ENCODE measurements around the gene MYO15A.

The MYO15A gene

GRCh38 chr17:18139949-18140348, 31.4 kb downstream of the MYO15A start:
- Histone ChIP-seq H3K4me1 (ENCODE audit: insufficient read depth, low read length) (no peaks in the 10 kb centered on the region; the same call in 1 of the 2 replicates), H3K36me3 (ENCODE audit: insufficient read depth, low read depth, low read length) (no peaks in the 10 kb centered on the region), H3K4me3 (ENCODE audit: low read length) (no peak overlapping the region), H3K9me3 (ENCODE audit: insufficient read depth, low read depth, low read length) (no peaks in the 10 kb centered on the region), H3K27me3 (ENCODE audit: insufficient read depth, low read length) (no peaks in the 10 kb centered on the region), H3K27ac (ENCODE audit: low read length) (no peak overlapping the region), H3K9ac (ENCODE audit: low read depth, low read length) (no peak overlapping the region)

GRCh38 chr17:18140648-18141047, 32.1 kb downstream of the MYO15A start:
- Histone ChIP-seq H3K9me3 (ENCODE audit: insufficient read depth, low read depth, low read length) (no peaks in the 10 kb centered on the region), H3K4me3 (ENCODE audit: low read length) (no peak overlapping the region), H3K36me3 (ENCODE audit: insufficient read depth, low read depth, low read length) (no peaks in the 10 kb centered on the region), H3K27me3 (ENCODE audit: insufficient read depth, low read length) (no peaks in the 10 kb centered on the region), H3K4me1 (ENCODE audit: insufficient read depth, low read length) (no peaks in the 10 kb centered on the region; the same call in 1 of the 2 replicates), H3K27ac (ENCODE audit: low read length) (no peak overlapping the region), H3K9ac (ENCODE audit: low read depth, low read length) (no peak overlapping the region)

- Histone ChIP-seq H3K27me3 (ENCODE audit: insufficient read depth, low read length) (no peaks in the 10 kb centered on the region), H3K9me3 (ENCODE audit: insufficient read depth, low read depth, low read length) (no peaks in the 10 kb centered on the region), H3K36me3 (ENCODE audit: insufficient read depth, low read depth, low read length) (no peaks in the 10 kb centered on the region), H3K4me1 (ENCODE audit: insufficient read depth, low read length) (no peaks in the 10 kb centered on the region; the same call in 1 of the 2 replicates), H3K9ac (ENCODE audit: low read depth, low read length) (no peak overlapping the region), H3K27ac (ENCODE audit: low read length) (no peak overlapping the region), H3K4me3 (ENCODE audit: low read length) (no peak overlapping the region)
Observed at GRCh38 chr17:18141210-18141803, 32.8 kb downstream of the MYO15A start.

- Histone ChIP-seq H3K4me1 (ENCODE audit: insufficient read depth, low read length) (no peaks in the 10 kb centered on the region; the same call in 1 of the 2 replicates), H3K9ac (ENCODE audit: low read depth, low read length) (no peak overlapping the region), H3K4me3 (ENCODE audit: low read length) (no peak overlapping the region), H3K9me3 (ENCODE audit: insufficient read depth, low read depth, low read length) (no peaks in the 10 kb centered on the region), H3K27me3 (ENCODE audit: insufficient read depth, low read length) (no peaks in the 10 kb centered on the region), H3K27ac (ENCODE audit: low read length) (no peak overlapping the region), H3K36me3 (ENCODE audit: insufficient read depth, low read depth, low read length) (no peaks in the 10 kb centered on the region)
Observed at GRCh38 chr17:18142417-18142816, 33.9 kb downstream of the MYO15A start.

DNA sequence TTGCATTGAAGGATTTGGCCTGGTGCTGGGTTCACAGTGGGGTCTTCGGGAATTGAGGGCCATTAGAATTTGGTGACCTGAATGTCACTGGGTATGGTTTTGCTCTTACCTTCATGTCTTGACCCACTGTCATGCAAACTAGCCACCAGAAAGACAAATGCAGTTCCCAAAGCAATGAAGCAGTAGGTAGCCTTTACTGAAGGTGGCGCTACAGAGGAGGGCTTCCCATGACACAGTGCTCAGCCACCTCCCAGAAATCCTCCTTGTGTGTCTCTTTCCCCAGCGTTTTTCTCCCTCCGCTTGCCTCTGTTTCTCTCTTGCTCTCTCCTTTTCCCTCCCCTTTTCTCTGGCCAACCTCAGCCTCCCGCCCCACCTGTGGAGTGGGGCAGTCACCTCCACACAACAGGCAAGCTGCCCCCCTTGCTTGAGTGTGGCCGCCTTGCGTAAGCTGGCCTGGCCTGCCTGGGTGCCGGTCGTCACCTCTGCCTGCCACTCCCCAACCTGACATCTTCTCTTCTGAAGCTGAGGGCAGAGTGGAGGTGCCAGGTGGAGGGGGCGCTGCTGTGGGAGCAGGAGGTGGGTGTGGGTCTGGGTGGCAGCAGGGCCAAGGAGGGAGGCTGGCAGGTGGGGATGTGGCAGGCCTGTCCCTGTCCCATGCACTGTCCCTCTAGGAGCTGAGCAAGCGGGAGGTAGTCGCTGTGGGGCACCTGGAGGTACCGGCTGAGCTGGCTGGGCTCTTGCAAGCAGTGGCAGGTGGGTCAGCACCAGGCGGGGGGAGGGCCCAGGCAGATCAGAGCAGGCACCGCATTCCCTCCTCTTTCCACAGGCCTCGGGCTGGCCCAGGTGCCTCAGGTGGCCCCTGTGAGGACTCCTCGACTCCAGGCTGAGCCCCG, 34.7 kb downstream of the MYO15A start:
- Histone ChIP-seq H3K4me3 (ENCODE audit: low read length) (no peak overlapping the region), H3K9ac (ENCODE audit: low read depth, low read length) (peak overlapping the region; percentile 35; the same call in 1 of the 2 replicates), H3K4me1 (ENCODE audit: insufficient read depth, low read length) (no peaks in the 10 kb centered on the region; the same call in 1 of the 2 replicates), H3K36me3 (ENCODE audit: insufficient read depth, low read depth, low read length) (no peaks in the 10 kb centered on the region), H3K9me3 (ENCODE audit: insufficient read depth, low read depth, low read length) (no peaks in the 10 kb centered on the region), H3K27me3 (ENCODE audit: insufficient read depth, low read length) (no peaks in the 10 kb centered on the region), H3K27ac (ENCODE audit: low read length) (no peak overlapping the region)

DNA sequence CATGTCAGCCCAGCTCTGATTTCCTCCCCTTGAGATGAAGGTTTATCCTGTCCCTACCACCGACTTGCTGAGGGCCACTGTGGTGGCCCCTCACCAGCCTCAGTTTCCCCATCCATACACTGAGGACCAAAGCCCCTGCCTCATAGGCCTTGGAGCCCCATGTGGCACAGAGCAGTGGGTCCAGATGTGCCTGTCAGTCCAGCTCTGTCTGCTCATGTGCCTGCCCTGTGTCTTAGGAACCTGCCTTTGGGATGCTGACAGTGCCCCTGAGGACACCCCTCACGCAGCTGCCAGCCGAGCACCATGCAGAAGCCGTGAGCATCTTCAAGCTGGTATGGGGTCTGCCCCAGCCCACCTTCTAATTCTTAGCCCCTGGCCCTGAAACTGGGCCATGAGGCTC, 35.7 kb downstream of the MYO15A start:
- Histone ChIP-seq H3K4me1 (ENCODE audit: insufficient read depth, low read length) (no peaks in the 10 kb centered on the region; the same call in 1 of the 2 replicates), H3K9ac (ENCODE audit: low read depth, low read length) (no peak overlapping the region), H3K36me3 (ENCODE audit: insufficient read depth, low read depth, low read length) (no peaks in the 10 kb centered on the region), H3K27ac (ENCODE audit: low read length) (no peak overlapping the region), H3K27me3 (ENCODE audit: insufficient read depth, low read length) (no peaks in the 10 kb centered on the region), H3K4me3 (ENCODE audit: low read length) (no peak overlapping the region), H3K9me3 (ENCODE audit: insufficient read depth, low read depth, low read length) (no peaks in the 10 kb centered on the region)

GRCh38 chr17:18144855-18145254, 36.3 kb downstream of the MYO15A start:
- Histone ChIP-seq H3K27me3 (ENCODE audit: insufficient read depth, low read length) (no peaks in the 10 kb centered on the region), H3K4me3 (ENCODE audit: low read length) (no peak overlapping the region), H3K4me1 (ENCODE audit: insufficient read depth, low read length) (no peaks in the 10 kb centered on the region; the same call in 1 of the 2 replicates), H3K27ac (ENCODE audit: low read length) (no peak overlapping the region), H3K9me3 (ENCODE audit: insufficient read depth, low read depth, low read length) (no peaks in the 10 kb centered on the region), H3K9ac (ENCODE audit: low read depth, low read length) (no peak overlapping the region), H3K36me3 (ENCODE audit: insufficient read depth, low read depth, low read length) (no peaks in the 10 kb centered on the region)

DNA sequence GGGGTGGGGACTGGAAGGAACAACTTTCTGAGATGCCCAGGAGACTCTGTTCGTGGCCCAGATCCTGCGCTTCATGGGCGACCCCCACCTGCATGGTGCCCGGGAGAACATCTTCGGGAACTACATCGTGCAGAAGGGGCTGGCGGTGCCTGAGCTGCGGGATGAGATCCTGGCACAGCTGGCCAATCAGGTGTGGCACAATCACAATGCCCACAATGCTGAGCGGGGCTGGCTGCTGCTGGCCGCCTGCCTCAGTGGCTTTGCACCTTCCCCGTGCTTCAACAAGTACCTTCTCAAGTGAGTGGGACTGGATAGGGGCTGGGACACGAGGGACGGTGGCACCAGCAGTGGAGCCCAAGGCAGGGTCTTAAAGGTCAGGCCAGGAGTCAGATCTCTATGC, 37.3 kb downstream of the MYO15A start:
- no peak overlapping the region for H3K4me3 ChIP-seq (ENCODE audit: low read length)
- no peaks in the 10 kb centered on the region for H3K36me3 ChIP-seq (ENCODE audit: insufficient read depth, low read depth, low read length)
- no peak overlapping the region for H3K9ac ChIP-seq (ENCODE audit: low read depth, low read length)
- no peaks in the 10 kb centered on the region; the same call in 1 of the 2 replicates for H3K4me1 ChIP-seq (ENCODE audit: insufficient read depth, low read length)
- no peak overlapping the region for H3K27ac ChIP-seq (ENCODE audit: low read length)
- no peaks in the 10 kb centered on the region for H3K27me3 ChIP-seq (ENCODE audit: insufficient read depth, low read length)
- H3K9me3 ChIP-seq (ENCODE audit: insufficient read depth, low read depth, low read length) = no peaks in the 10 kb centered on the region

- no peak overlapping the region for H3K9ac ChIP-seq (ENCODE audit: low read depth, low read length)
- no peaks in the 10 kb centered on the region; the same call in 1 of the 2 replicates for H3K4me1 ChIP-seq (ENCODE audit: insufficient read depth, low read length)
- H3K36me3 ChIP-seq (ENCODE audit: insufficient read depth, low read depth, low read length) = no peaks in the 10 kb centered on the region
- H3K9me3 ChIP-seq (ENCODE audit: insufficient read depth, low read depth, low read length) = no peaks in the 10 kb centered on the region
- no peak overlapping the region for H3K4me3 ChIP-seq (ENCODE audit: low read length)
- H3K27ac ChIP-seq (ENCODE audit: low read length) = no peak overlapping the region
- no peaks in the 10 kb centered on the region for H3K27me3 ChIP-seq (ENCODE audit: insufficient read depth, low read length)
Observed at GRCh38 chr17:18146259-18146658, 37.7 kb downstream of the MYO15A start.

GRCh38 chr17:18146980-18147379, 38.4 kb downstream of the MYO15A start:
- H3K27me3 ChIP-seq (ENCODE audit: insufficient read depth, low read length) = no peaks in the 10 kb centered on the region
- no peaks in the 10 kb centered on the region for H3K36me3 ChIP-seq (ENCODE audit: insufficient read depth, low read depth, low read length)
- no peaks in the 10 kb centered on the region for H3K9me3 ChIP-seq (ENCODE audit: insufficient read depth, low read depth, low read length)
- H3K27ac ChIP-seq (ENCODE audit: low read length) = no peak overlapping the region
- no peak overlapping the region for H3K4me3 ChIP-seq (ENCODE audit: low read length)
- H3K4me1 ChIP-seq (ENCODE audit: insufficient read depth, low read length) = no peaks in the 10 kb centered on the region; the same call in 1 of the 2 replicates
- H3K9ac ChIP-seq (ENCODE audit: low read depth, low read length) = no peak overlapping the region

DNA sequence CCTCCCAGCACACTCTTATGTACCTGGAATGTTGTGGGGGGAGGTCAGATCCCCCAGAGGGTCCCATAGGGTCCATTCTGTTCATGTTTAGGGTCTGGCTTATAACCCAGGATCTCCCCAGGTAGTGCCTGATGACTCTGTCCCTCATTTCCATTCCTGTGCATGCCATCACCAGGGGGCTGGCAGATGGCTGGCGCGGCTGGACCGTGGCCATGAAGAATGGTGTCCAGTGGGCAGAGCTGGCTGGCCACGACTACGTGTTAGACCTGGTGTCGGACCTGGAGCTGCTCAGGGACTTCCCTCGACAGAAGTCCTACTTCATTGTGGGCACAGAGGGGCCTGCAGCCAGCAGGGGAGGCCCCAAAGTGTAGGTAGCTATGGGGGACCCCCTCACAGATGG, 40.0 kb downstream of the MYO15A start:
- H3K9me3 ChIP-seq (ENCODE audit: insufficient read depth, low read depth, low read length) = no peaks in the 10 kb centered on the region

DNA sequence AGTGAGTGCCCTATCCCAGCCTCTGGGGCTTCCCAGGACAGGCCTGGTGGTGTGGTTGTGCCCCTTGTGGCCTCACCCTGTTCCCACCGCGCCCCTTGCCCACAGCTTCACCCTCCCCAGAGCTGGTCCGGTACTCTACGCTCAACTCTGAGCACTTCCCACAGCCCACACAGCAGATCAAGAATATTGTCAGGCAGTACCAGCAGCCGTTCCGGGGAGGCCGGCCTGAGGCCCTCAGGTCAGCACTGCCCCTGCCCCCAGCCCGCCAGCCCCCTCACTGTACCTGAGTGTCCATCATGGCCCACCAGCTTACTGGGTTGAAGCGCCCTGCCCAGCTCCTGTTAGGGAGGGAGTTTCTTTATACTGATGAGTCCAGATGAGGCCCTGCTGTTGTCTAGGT, 42.7 kb downstream of the MYO15A start:
- Histone ChIP-seq H3K27ac (ENCODE audit: low read length) (no peak overlapping the region), H3K9me3 (ENCODE audit: insufficient read depth, low read depth, low read length) (no peaks in the 10 kb centered on the region), H3K4me1 (ENCODE audit: insufficient read depth, low read length) (peaks cover 5% of the 10 kb centered on the region; the same call in 1 of the 2 replicates), H3K27me3 (ENCODE audit: insufficient read depth, low read length) (no peaks in the 10 kb centered on the region), H3K9ac (ENCODE audit: low read depth, low read length) (no peak overlapping the region), H3K4me3 (ENCODE audit: low read length) (no peak overlapping the region), H3K36me3 (ENCODE audit: insufficient read depth, low read depth, low read length) (no peaks in the 10 kb centered on the region)

More for the DNA sequence above, 40.0 kb downstream of the MYO15A start:
- Histone ChIP-seq H3K4me3 (ENCODE audit: low read length) (no peak overlapping the region), H3K4me1 (ENCODE audit: insufficient read depth, low read length) (peaks cover 5% of the 10 kb centered on the region; the same call in 1 of the 2 replicates), H3K36me3 (ENCODE audit: insufficient read depth, low read depth, low read length) (no peaks in the 10 kb centered on the region), H3K9ac (ENCODE audit: low read depth, low read length) (no peak overlapping the region), H3K27me3 (ENCODE audit: insufficient read depth, low read length) (no peaks in the 10 kb centered on the region), H3K27ac (ENCODE audit: low read length) (no peak overlapping the region)
